IPS-18c (cell line): Measurements from ENCODE around the gene ERICH4.

Experiments used
- H3K4me3 ChIP-seq: 2 replicates; pipeline ENCODE4 v1.7.0; 2013; ENCODE audit warnings: low read depth, mild to moderate bottlenecking, low read length, moderate library complexity; ENCODE audit not compliant: insufficient read depth
- H3K9me3 ChIP-seq: one replicate; pipeline ENCODE4 v1.6.1; 2013; ENCODE audit warnings: mild to moderate bottlenecking, low read length, moderate library complexity; ENCODE audit not compliant: control insufficient read depth, insufficient read depth

Gene ERICH4

GRCh38 chr19:41411100-41411967 lies 31.6 kb upstream of the ERICH4 start:
- Histone ChIP-seq H3K9me3 (peaks cover 3% of the 10 kb centered on the region), H3K4me3 (no peak overlapping the region)

GRCh38 chr19:41411968-41412265 lies 31.0 kb upstream of the ERICH4 start:
- Histone ChIP-seq H3K4me3 (no peak overlapping the region), H3K9me3 (peaks cover 3% of the 10 kb centered on the region)

- no peak overlapping the region for H3K4me3 ChIP-seq
- peaks cover 3% of the 10 kb centered on the region for H3K9me3 ChIP-seq
These were observed 30.0 kb upstream of the ERICH4 start for GRCh38 chr19:41412953-41413352.

GRCh38 chr19:41413947-41414346 lies 29.0 kb upstream of the ERICH4 start:
- peaks cover 3% of the 10 kb centered on the region for H3K9me3 ChIP-seq
- H3K4me3 ChIP-seq = no peak overlapping the region

- H3K9me3 ChIP-seq = peaks cover 3% of the 10 kb centered on the region
- no peak overlapping the region for H3K4me3 ChIP-seq
These were observed 28.5 kb upstream of the ERICH4 start for GRCh38 chr19:41414461-41414860.

- peaks cover 3% of the 10 kb centered on the region for H3K9me3 ChIP-seq
- H3K4me3 ChIP-seq = no peak overlapping the region
These were observed 27.8 kb upstream of the ERICH4 start for GRCh38 chr19:41415154-41415571.

- Histone ChIP-seq H3K4me3 (no peak overlapping the region), H3K9me3 (peaks cover 3% of the 10 kb centered on the region)
These were observed 26.7 kb upstream of the ERICH4 start for GRCh38 chr19:41416194-41416674.

GRCh38 chr19:41420101-41420880 lies 22.7 kb upstream of the ERICH4 start:
- no peaks in the 10 kb centered on the region for H3K9me3 ChIP-seq
- no peak overlapping the region for H3K4me3 ChIP-seq

- H3K4me3 ChIP-seq = no peak overlapping the region
- H3K9me3 ChIP-seq = no peaks in the 10 kb centered on the region
These were observed 21.6 kb upstream of the ERICH4 start for GRCh38 chr19:41421314-41421713.

- no peaks in the 10 kb centered on the region for H3K9me3 ChIP-seq
- no peak overlapping the region for H3K4me3 ChIP-seq
These were observed 21.0 kb upstream of the ERICH4 start for GRCh38 chr19:41421973-41422372.

- H3K9me3 ChIP-seq = no peaks in the 10 kb centered on the region
- H3K4me3 ChIP-seq = no peak overlapping the region
These were observed 20.5 kb upstream of the ERICH4 start for GRCh38 chr19:41422456-41422855.

GRCh38 chr19:41422955-41423354 lies 20.0 kb upstream of the ERICH4 start:
- Histone ChIP-seq H3K4me3 (no peak overlapping the region), H3K9me3 (no peaks in the 10 kb centered on the region)

- H3K9me3 ChIP-seq = no peaks in the 10 kb centered on the region
- H3K4me3 ChIP-seq = no peak overlapping the region
These were observed 18.4 kb upstream of the ERICH4 start for GRCh38 chr19:41424335-41425173.

GRCh38 chr19:41425174-41426115 lies 17.5 kb upstream of the ERICH4 start:
- no peaks in the 10 kb centered on the region for H3K9me3 ChIP-seq
- H3K4me3 ChIP-seq = no peak overlapping the region

GRCh38 chr19:41426116-41426841 lies 16.7 kb upstream of the ERICH4 start:
- Histone ChIP-seq H3K9me3 (no peaks in the 10 kb centered on the region), H3K4me3 (peak overlapping the region; percentile 40; the same call in 1 of the 2 replicates)
